Measurements from ENCODE around the gene SPSB1. TPM values are rescaled to one million over a fixed set of nuclear protein-coding genes. Genes with fewer than 3 reads are reported as not detected.
A peak's percentile ranks its signal among the peaks of the same experiment; 100 is the strongest.

The SPSB1 gene
- total and polyA plus RNA-seq, 2 experiments from 2014 or later, result 4.6 to 5.4 TPM

DNA sequence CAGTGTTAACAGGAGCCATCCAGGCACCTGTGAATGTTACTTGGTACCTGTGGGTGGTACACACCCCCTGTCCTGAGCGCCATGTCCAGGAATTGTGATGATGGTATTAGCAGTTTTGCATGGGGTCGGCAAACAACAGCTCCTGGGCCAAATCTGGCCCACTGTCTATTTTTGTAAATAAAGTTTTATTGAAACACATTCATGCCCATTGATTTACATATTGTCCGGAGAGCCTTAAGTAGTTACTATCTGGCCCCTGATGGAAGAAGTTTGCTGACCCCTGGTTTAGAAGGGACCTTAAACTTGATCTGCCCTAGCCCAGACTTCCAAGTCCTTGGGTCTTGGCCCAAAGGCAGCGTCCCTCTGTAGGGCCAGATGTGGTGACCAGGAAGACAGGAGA, 58.3 kb downstream of the SPSB1 start:
- no peak overlapping the region for H3K27ac ChIP-seq
- DNase-seq (ENCODE audit: low read depth in 1 of 2, low spot score in 1 of 2), result no peak
- no peaks in the 10 kb centered on the region for H3K27me3 ChIP-seq
- H3K4me3 ChIP-seq, result no peak overlapping the region
- H3K36me3 ChIP-seq, result no peaks in the 10 kb centered on the region
- peaks cover 6% of the 10 kb centered on the region for H3K4me1 ChIP-seq (ENCODE audit: low read depth)
- H3K9me3 ChIP-seq (ENCODE audit: low read depth), result no peaks in the 10 kb centered on the region
- TF ChIP-seq, protein P1, sequence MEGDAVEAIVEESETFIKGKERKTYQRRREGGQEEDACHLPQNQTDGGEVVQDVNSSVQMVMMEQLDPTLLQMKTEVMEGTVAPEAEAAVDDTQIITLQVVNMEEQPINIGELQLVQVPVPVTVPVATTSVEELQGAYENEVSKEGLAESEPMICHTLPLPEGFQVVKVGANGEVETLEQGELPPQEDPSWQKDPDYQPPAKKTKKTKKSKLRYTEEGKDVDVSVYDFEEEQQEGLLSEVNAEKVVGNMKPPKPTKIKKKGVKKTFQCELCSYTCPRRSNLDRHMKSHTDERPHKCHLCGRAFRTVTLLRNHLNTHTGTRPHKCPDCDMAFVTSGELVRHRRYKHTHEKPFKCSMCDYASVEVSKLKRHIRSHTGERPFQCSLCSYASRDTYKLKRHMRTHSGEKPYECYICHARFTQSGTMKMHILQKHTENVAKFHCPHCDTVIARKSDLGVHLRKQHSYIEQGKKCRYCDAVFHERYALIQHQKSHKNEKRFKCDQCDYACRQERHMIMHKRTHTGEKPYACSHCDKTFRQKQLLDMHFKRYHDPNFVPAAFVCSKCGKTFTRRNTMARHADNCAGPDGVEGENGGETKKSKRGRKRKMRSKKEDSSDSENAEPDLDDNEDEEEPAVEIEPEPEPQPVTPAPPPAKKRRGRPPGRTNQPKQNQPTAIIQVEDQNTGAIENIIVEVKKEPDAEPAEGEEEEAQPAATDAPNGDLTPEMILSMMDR (IDR thresholded peaks at IDR 0.05; ENCODE audit: low read depth, low read length), result no peak

DNA sequence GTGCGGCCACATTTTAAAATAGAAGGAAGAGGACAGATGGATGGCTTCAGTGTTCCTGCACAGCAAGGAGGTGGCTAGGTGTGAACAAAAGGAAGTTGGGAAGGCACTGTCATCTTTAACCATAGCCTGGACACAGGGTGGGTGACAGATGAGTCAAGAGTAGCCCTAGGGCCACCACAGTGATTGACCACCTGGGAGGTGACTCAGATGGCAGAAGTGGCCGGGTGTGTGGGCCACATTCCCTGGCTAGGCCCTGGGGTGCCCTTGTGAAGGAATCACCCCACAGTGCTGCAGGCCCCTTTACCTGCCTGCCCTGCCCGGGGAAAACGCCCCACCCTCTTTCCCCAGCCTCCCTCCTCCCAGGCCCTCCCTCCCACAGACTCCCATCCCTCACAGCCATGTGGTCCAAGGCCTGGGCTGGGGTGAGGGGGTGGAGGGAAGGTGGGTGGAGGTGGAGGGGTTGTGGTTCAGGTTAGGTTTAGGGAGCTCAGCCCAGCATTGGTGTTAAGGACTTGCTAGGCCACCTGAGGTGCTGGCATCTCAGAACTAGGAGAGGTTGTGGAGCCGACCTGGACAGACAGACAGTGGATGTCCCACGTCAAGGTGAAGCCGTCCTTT, 59.1 kb downstream of the SPSB1 start:
- H3K4me3 ChIP-seq, result no peak overlapping the region
- H3K9me3 ChIP-seq (ENCODE audit: low read depth), result no peaks in the 10 kb centered on the region
- DNase-seq (ENCODE audit: low read depth in 1 of 2, low spot score in 1 of 2), result no peak
- H3K36me3 ChIP-seq, result no peaks in the 10 kb centered on the region
- H3K27me3 ChIP-seq, result no peaks in the 10 kb centered on the region
- no peak overlapping the region for H3K27ac ChIP-seq
- TF ChIP-seq, protein P1 (IDR thresholded peaks at IDR 0.05; ENCODE audit: low read depth, low read length), result no peak
- peaks cover 6% of the 10 kb centered on the region for H3K4me1 ChIP-seq (ENCODE audit: low read depth)

DNA sequence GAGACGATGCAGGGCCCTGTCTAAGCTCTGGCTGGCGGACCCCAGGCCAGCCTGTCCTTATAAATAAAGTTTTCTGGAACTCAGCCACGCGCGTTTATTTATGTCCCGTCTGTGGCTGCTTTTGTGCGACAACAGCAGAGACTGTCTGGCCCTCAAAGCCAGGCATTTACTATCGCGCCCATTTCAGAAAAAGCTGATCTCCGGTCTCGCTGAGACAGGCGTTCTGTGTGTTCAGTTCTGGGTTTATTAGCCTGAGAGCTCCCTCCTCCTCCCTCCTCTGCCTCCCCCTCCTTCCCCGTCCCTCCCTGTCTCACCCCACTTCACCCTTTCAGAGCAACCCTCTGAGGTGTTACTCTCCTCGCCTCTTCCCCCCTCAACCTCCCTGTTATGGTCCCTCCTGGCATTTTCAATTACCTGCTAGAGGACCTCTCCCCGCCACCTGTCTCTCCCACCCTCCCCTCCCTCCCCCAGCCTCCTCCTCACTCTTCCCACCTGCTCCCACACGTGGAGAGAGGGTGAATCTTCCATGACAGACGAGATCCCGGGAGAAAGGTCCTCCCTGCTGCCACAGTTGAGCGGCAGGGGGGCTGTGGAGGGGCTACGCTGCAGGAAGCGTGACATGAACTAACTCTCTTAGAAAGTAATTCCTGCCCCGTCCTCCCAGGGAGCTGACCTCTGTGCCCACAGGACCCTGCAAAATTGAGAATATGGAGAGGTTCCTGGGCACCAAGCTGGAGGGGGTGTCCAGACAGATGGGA, 59.9 kb downstream of the SPSB1 start:
- TF ChIP-seq, protein P1 (IDR thresholded peaks at IDR 0.05; ENCODE audit: low read depth, low read length), result no peak

DNA sequence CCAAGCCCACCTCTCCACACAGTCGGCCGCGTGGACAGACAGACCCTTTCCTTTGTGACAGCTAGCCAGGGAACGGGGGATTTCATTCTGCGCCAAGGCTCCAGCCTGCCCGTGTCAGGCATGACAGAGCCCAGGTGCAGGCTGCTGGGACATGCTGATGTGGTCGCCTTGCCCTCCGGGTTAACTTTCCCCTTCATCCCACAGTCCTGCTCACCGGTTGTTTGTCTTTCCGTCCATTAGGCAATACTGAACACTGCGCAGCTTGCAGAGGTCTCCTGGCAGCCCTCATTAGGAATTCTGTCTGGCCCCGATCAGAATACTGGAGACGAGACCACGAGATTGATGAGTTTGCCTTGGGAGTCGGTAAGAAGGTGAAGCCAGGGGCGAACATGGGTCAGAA, 62.8 kb downstream of the SPSB1 start:
- H3K4me1 ChIP-seq (ENCODE audit: low read depth), result peaks cover 6% of the 10 kb centered on the region
- no peaks in the 10 kb centered on the region for H3K9me3 ChIP-seq (ENCODE audit: low read depth)
- no peak for DNase-seq (ENCODE audit: low read depth in 1 of 2, low spot score in 1 of 2)
- H3K27ac ChIP-seq, result no peak overlapping the region
- H3K36me3 ChIP-seq, result no peaks in the 10 kb centered on the region
- TF ChIP-seq, protein P1 (IDR thresholded peaks at IDR 0.05; ENCODE audit: low read depth, low read length), result no peak
- H3K4me3 ChIP-seq, result no peak overlapping the region
- H3K27me3 ChIP-seq, result no peaks in the 10 kb centered on the region

More for the DNA sequence above, 59.9 kb downstream of the SPSB1 start:
- Histone ChIP-seq H3K4me3 (no peak overlapping the region), H3K27ac (peak overlapping the region; percentile 18), H3K27me3 (no peaks in the 10 kb centered on the region), H3K36me3 (no peaks in the 10 kb centered on the region), H3K4me1 (ENCODE audit: low read depth) (peaks cover 6% of the 10 kb centered on the region), H3K9me3 (ENCODE audit: low read depth) (no peaks in the 10 kb centered on the region)
- peak in 1 of 2 donors; percentile 26 for DNase-seq (ENCODE audit: low read depth in 1 of 2, low spot score in 1 of 2)

DNA sequence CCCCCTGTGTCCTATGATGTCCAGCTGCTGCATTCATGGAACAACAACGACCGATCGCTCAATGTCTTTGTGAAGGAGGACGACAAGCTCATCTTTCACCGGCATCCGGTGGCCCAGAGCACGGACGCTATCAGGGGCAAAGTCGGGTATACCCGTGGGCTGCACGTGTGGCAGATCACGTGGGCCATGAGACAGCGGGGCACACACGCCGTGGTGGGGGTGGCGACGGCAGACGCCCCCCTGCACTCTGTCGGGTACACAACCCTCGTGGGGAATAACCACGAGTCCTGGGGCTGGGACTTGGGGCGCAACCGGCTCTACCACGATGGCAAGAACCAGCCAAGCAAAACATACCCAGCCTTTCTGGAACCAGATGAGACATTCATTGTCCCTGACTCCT, 63.3 kb downstream of the SPSB1 start:
- Histone ChIP-seq H3K27ac (no peak overlapping the region), H3K27me3 (no peaks in the 10 kb centered on the region), H3K4me1 (ENCODE audit: low read depth) (peaks cover 6% of the 10 kb centered on the region), H3K36me3 (no peaks in the 10 kb centered on the region), H3K4me3 (no peak overlapping the region), H3K9me3 (ENCODE audit: low read depth) (no peaks in the 10 kb centered on the region)
- TF ChIP-seq, protein P1 (IDR thresholded peaks at IDR 0.05; ENCODE audit: low read depth, low read length), result no peak
- DNase-seq (ENCODE audit: low read depth in 1 of 2, low spot score in 1 of 2), result no peak

All from cardiac muscle cell (in vitro differentiated cells and primary cell).